Retinal pigment epithelial cell (primary cell): ENCODE results near the gene AACS.

Experiments
- DNase-seq: peaks from one replicate; pipeline ENCODE4 v3.0.0-alpha.2; 2010; ENCODE audit warnings: low read depth
- H3K4me3 ChIP-seq: 2 replicates; pipeline ENCODE4 v1.5.1; 2011; ENCODE audit warnings: mild to moderate bottlenecking, low read length, control low read depth, moderate library complexity
- TF ChIP-seq, protein P1 (sequence below): conservative IDR thresholded peaks from 2 replicates; pipeline ENCODE4 v1.5.1; 2011; ENCODE audit warnings: low read depth, low read length, control low read depth, inconsistent platforms

The AACS gene

DNA sequence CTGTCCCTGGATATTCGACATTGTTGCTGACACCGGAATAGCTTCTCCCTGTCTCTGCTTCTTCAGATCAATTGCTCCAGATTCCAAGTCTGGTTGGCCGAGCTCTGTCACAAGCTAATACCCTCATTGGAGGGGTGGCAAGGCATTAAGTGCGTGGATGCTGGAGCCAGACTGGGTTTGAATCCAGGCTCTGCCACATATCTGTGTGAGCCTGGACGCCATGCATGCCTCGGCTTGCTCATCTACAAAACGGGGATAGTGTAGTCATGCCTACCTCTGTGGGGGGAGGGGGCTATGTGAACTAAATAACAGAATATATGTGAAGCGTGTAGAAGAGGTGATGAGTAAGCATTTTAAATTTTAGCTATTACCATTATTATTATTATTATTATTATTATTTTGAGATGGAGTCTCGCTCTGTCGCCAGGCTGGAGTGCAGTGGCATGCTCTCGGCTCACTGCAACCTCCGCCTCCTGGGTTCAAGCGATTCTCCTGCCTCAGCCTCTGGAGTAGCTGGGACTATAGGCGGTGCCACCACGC is 97.3 kb downstream of the AACS start:
- DNase-seq, result no peak
- TF ChIP-seq, protein P1, sequence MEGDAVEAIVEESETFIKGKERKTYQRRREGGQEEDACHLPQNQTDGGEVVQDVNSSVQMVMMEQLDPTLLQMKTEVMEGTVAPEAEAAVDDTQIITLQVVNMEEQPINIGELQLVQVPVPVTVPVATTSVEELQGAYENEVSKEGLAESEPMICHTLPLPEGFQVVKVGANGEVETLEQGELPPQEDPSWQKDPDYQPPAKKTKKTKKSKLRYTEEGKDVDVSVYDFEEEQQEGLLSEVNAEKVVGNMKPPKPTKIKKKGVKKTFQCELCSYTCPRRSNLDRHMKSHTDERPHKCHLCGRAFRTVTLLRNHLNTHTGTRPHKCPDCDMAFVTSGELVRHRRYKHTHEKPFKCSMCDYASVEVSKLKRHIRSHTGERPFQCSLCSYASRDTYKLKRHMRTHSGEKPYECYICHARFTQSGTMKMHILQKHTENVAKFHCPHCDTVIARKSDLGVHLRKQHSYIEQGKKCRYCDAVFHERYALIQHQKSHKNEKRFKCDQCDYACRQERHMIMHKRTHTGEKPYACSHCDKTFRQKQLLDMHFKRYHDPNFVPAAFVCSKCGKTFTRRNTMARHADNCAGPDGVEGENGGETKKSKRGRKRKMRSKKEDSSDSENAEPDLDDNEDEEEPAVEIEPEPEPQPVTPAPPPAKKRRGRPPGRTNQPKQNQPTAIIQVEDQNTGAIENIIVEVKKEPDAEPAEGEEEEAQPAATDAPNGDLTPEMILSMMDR, result no peak
- no peak overlapping the region for H3K4me3 ChIP-seq

DNA sequence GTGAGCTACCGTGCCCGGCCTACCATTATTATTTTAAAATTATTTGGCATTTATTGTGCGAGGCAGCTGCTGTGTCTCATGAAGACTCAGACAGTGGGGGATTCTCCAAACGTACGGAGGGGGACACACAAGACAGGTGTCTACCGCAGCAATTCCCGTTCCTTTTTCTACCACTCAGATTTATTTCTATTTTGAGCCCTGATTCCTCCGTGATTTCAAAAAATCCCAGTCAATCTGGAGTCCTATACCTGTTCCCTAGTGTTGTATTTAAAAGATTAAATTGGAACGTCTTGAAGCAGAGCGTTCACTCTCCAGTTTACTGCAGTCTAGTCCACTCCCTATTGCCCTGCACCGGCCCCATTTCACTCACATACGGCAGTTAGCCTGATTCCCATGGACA is 97.9 kb downstream of the AACS start:
- TF ChIP-seq, protein P1, result no peak
- no peak for DNase-seq
- no peak overlapping the region for H3K4me3 ChIP-seq

DNA sequence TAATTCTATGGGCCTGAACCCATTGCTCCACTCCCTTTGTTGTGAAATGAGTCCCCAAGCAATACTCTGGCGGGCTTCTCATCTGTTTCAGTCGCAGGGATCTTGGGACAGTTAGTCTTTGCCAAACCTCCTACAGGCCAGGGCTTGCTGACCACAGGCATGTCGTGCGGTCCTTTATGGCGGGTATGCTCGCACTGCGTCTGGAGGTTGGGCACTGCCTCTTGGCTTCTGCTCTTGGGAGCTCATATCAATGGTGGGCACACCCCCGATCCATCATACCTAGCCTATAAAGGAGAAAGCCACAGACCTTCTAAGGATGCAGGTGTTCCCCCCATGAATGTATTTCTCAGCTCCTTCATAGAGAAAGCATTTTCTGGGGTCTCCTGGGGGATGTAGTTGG is 99.3 kb downstream of the AACS start:
- no peak overlapping the region for H3K4me3 ChIP-seq
- DNase-seq, result no peak
- TF ChIP-seq, protein P1, result no peak

DNA sequence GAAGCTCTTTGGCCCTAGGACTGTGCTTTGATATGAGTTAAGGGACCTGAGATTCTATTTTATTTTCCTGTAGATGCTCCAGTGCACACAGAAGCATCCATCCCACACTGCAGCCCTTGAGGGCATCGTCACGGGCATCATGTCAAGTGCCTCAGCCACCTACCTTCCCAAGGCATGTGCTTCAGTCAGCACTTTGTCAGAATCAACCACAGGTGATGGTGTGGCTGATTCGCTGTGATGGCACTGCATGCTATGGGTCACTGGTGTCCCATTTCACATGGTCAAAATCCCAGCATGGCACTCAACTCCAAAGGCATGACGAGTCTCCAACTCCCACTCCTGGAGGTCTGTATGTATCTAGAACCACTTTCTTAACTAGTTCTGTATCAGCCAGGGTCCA is 100.8 kb downstream of the AACS start:
- TF ChIP-seq, protein P1, result no peak
- no peak for DNase-seq
- no peak overlapping the region for H3K4me3 ChIP-seq

DNA sequence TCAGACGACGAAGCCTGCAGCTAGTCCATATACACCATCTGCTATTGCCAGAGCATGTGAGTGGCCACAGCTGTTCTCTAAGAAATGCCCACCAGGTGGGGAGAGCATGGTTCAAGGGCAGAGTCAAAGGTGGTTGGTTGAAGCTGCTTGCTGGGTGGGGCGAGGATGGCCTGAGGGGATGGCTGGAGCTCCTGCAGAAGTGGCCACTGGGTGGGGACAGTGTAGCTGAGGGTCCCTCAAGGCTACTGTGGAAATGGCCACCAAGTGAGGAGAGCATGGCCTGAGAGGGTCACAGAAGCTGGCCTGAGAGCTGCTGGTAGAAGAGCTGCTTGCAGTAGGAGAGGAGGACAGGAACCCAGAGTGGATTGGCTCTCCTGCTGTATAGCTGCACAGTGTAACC is 102.4 kb downstream of the AACS start:
- TF ChIP-seq, protein P1, result no peak

GRCh38 chr12:125169451-125169850 is 104.2 kb downstream of the AACS start:
- TF ChIP-seq, protein P1, result no peak
- DNase-seq, result no peak

More for the DNA sequence above, 102.4 kb downstream of the AACS start:
- H3K4me3 ChIP-seq, result no peak overlapping the region
- no peak for DNase-seq

GRCh38 chr12:125169870-125170269 is 104.6 kb downstream of the AACS start:
- DNase-seq, result no peak
- H3K4me3 ChIP-seq, result no peak overlapping the region
- TF ChIP-seq, protein P1, result no peak

More at GRCh38 chr12:125169451-125169850, 104.2 kb downstream of the AACS start:
- no peak overlapping the region for H3K4me3 ChIP-seq
